K562 (cell line): ENCODE results near the gene IBA57. TPM values are rescaled to one million over a fixed set of nuclear protein-coding genes. Genes with fewer than 3 reads are reported as not detected.

Source experiments
- EGR1 ChIP-seq: fragments of 450-650 bp; conservative IDR thresholded peaks from 2 replicates; pipeline ENCODE4 v1.6.1; 2017; ENCODE audit warnings: mild to moderate bottlenecking
- HDGF ChIP-seq: fragments of 450-650 bp; IDR thresholded peaks from 2 replicates; pipeline ENCODE4 v1.6.1; 2016
- HNRNPH1 ChIP-seq: fragments of 200-400 bp; formaldehyde crosslinking; optimal IDR thresholded peaks from 2 replicates; pipeline ENCODE3; 2017; ENCODE audit warnings: low read depth, mild to moderate bottlenecking, low read length, moderate library complexity
- IRF2 ChIP-seq: sonication (generic); formaldehyde crosslinking; IDR thresholded peaks from 2 replicates; pipeline ENCODE4 v1.8.1; 2022; ENCODE audit warnings: mild to moderate bottlenecking, missing genetic modification reagents
- MTA3 ChIP-seq: fragments of 450-650 bp; formaldehyde crosslinking; IDR thresholded peaks from 2 replicates; pipeline ENCODE4 v1.6.1; 2017; ENCODE audit warnings: mild to moderate bottlenecking, borderline replicate concordance
- PHB2 ChIP-seq: fragments of 450-650 bp; IDR thresholded peaks from 2 replicates; pipeline ENCODE4 v1.6.1; 2017; ENCODE audit warnings: low read depth
- SMC3 ChIP-seq: conservative IDR thresholded peaks from 2 replicates; pipeline ENCODE4 v1.6.1; 2011; ENCODE audit warnings: low read depth, low read length, improper control_type of control experiment; ENCODE audit not compliant: insufficient read depth
- SRSF9 ChIP-seq: fragments of 200-400 bp; formaldehyde crosslinking; IDR thresholded peaks from 2 replicates; pipeline ENCODE4 v1.6.1; 2017; ENCODE audit warnings: low read depth, low read length, borderline replicate concordance
- ZEB2 ChIP-seq: fragments of 450-650 bp; IDR thresholded peaks from 2 replicates; pipeline ENCODE4 v1.6.1; 2016
- ZNF12 ChIP-seq: sonication (generic); formaldehyde crosslinking; IDR thresholded peaks from 2 replicates; pipeline ENCODE4 v1.4.0; 2020; ENCODE audit warnings: mild to moderate bottlenecking, missing genetic modification reagents
- ZNF3 ChIP-seq: fragments of 250-450 bp; sonication (Bioruptor Pico); IDR thresholded peaks from 2 replicates; pipeline ENCODE4 v1.5.0; 2021; ENCODE audit warnings: mild to moderate bottlenecking, moderate library complexity
- ZNF354B ChIP-seq: fragments of 250-450 bp; sonication (Bioruptor Pico); IDR thresholded peaks from 2 replicates; pipeline ENCODE4 v1.4.0; 2020
- polyA plus RNA-seq, 8 experiments: library from polyadenylated mRNA; depleted of rRNA in 4 of 8; stranded (reverse) in 5 of 8; unstranded in 3 of 8; fragments of >200 nt; fragmentation: Nextera tagmentation in 2 of 8; fragmentation: Illumina TruSeq in 1 of 8; extraction: Ambion mirVana in 2 of 8; extraction: Trizol in 1 of 8; gene quantifications; 2 replicates each; pipeline versions ENCODE4 v1.2.1 to v1.2.3, GENCODE V29; 2011 to 2014; ENCODE audit warnings: inconsistent platforms in 1 of 8, missing spikeins in 1 of 8
- total RNA-seq, 7 experiments: library from RNA; depleted of rRNA in 6 of 7; stranded (reverse); fragments of >200 nt in 6 of 7; fragmentation: Illumina TruSeq in 2 of 7; extraction: Trizol in 2 of 7; gene quantifications; 2 replicates each; pipeline versions ENCODE4 v1.2.1 to v1.2.3, GENCODE V29; 2011 to 2021; ENCODE audit warnings: low replicate concordance in 1 of 7
- TF ChIP-seq, protein P1 (sequence below): sonication (generic); formaldehyde crosslinking; IDR thresholded peaks from 2 replicates; pipeline ENCODE4 v1.8.1; 2023; ENCODE audit warnings: mild to moderate bottlenecking, missing genetic modification reagents, moderate library complexity
- TF ChIP-seq, protein P2 (sequence below): fragments of 450-650 bp; formaldehyde crosslinking; IDR thresholded peaks from 2 replicates; pipeline ENCODE4 v1.4.0; 2020; ENCODE audit warnings: mild to moderate bottlenecking, moderate library complexity
- TF ChIP-seq, protein P3 (sequence below), 2 experiments: fragments of 450-650 bp; IDR thresholded peaks; 2 replicates each; pipeline ENCODE4 v1.6.1; 2016; ENCODE audit warnings: mild to moderate bottlenecking in 2 of 2, borderline replicate concordance in 1 of 2, low read depth in 1 of 2, moderate library complexity in 1 of 2
- TF ChIP-seq, protein P4 (sequence below): fragments of 250-450 bp; sonication (Bioruptor Pico); IDR thresholded peaks from 2 replicates; pipeline ENCODE4 v1.5.0; 2020; ENCODE audit warnings: mild to moderate bottlenecking

IBA57 gene
- total and polyA plus RNA-seq, 9 of the 15 experiments (the other 6 are each of a cell fraction or from before 2014, with no cell fraction given) = 0.77 to 15.5 (median 2.7) TPM

DNA sequence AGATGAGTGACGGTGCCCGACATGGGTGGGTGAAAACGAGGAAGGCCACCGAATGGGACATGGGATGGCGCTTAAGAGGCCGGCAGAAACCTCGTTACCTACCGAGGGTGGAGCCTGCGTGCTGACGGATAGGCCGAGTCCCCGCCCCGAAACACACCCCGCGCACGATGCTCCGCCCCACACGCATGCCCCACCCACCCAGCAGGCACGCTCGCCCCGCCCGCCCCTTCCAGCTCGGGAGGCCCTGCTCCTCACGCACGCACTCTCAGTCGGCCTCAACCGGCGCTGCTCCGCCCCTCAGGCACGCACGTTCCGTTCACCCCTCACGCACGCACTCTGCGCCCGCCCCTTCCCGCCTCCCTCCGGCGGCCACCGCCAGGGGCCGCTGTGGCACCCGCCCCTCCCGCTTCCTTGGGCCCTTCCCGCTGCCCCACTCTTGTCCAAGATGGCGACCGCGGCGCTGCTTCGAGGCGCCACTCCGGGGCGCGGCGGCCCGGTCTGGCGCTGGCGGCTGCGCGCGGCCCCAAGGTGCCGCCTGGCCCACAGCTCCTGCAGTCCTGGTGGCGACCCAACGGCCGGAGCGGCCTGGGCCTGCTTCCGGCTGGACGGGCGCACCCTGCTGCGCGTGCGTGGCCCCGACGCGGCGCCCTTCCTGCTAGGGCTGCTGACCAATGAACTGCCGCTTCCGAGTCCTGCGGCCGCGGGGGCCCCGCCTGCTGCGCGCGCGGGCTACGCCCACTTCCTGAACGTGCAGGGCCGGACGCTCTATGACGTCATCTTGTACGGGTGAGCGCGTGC is at the start of gene IBA57 (continued):
- TF ChIP-seq HNRNPH1 = no peak
- 0 out of 2 replicates have a peak, but pooled peaks have one; percentile 60 for TF ChIP-seq HDGF
- TF ChIP-seq MTA3 = peak; percentile 94
- TF ChIP-seq, protein P1, sequence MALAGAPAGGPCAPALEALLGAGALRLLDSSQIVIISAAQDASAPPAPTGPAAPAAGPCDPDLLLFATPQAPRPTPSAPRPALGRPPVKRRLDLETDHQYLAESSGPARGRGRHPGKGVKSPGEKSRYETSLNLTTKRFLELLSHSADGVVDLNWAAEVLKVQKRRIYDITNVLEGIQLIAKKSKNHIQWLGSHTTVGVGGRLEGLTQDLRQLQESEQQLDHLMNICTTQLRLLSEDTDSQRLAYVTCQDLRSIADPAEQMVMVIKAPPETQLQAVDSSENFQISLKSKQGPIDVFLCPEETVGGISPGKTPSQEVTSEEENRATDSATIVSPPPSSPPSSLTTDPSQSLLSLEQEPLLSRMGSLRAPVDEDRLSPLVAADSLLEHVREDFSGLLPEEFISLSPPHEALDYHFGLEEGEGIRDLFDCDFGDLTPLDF (CRISPR knock-in tag) = peak; percentile 93
- peak; percentile 49; the same call in 1 of the 2 replicates for TF ChIP-seq ZNF12 (CRISPR knock-in tag)
- no peak for TF ChIP-seq SRSF9
- no peak for TF ChIP-seq ZNF354B
- TF ChIP-seq SMC3 = no peak
- no peak for TF ChIP-seq ZEB2
- TF ChIP-seq, protein P2, sequence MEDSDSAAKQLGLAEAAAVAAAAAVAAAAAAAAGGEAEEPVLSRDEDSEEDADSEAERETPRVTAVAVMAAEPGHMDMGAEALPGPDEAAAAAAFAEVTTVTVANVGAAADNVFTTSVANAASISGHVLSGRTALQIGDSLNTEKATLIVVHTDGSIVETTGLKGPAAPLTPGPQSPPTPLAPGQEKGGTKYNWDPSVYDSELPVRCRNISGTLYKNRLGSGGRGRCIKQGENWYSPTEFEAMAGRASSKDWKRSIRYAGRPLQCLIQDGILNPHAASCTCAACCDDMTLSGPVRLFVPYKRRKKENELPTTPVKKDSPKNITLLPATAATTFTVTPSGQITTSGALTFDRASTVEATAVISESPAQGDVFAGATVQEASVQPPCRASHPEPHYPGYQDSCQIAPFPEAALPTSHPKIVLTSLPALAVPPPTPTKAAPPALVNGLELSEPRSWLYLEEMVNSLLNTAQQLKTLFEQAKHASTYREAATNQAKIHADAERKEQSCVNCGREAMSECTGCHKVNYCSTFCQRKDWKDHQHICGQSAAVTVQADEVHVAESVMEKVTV (CRISPR knock-in tag) = no peak
- no peak for TF ChIP-seq ZNF3 (CRISPR knock-in tag)
- TF ChIP-seq, protein P3, sequence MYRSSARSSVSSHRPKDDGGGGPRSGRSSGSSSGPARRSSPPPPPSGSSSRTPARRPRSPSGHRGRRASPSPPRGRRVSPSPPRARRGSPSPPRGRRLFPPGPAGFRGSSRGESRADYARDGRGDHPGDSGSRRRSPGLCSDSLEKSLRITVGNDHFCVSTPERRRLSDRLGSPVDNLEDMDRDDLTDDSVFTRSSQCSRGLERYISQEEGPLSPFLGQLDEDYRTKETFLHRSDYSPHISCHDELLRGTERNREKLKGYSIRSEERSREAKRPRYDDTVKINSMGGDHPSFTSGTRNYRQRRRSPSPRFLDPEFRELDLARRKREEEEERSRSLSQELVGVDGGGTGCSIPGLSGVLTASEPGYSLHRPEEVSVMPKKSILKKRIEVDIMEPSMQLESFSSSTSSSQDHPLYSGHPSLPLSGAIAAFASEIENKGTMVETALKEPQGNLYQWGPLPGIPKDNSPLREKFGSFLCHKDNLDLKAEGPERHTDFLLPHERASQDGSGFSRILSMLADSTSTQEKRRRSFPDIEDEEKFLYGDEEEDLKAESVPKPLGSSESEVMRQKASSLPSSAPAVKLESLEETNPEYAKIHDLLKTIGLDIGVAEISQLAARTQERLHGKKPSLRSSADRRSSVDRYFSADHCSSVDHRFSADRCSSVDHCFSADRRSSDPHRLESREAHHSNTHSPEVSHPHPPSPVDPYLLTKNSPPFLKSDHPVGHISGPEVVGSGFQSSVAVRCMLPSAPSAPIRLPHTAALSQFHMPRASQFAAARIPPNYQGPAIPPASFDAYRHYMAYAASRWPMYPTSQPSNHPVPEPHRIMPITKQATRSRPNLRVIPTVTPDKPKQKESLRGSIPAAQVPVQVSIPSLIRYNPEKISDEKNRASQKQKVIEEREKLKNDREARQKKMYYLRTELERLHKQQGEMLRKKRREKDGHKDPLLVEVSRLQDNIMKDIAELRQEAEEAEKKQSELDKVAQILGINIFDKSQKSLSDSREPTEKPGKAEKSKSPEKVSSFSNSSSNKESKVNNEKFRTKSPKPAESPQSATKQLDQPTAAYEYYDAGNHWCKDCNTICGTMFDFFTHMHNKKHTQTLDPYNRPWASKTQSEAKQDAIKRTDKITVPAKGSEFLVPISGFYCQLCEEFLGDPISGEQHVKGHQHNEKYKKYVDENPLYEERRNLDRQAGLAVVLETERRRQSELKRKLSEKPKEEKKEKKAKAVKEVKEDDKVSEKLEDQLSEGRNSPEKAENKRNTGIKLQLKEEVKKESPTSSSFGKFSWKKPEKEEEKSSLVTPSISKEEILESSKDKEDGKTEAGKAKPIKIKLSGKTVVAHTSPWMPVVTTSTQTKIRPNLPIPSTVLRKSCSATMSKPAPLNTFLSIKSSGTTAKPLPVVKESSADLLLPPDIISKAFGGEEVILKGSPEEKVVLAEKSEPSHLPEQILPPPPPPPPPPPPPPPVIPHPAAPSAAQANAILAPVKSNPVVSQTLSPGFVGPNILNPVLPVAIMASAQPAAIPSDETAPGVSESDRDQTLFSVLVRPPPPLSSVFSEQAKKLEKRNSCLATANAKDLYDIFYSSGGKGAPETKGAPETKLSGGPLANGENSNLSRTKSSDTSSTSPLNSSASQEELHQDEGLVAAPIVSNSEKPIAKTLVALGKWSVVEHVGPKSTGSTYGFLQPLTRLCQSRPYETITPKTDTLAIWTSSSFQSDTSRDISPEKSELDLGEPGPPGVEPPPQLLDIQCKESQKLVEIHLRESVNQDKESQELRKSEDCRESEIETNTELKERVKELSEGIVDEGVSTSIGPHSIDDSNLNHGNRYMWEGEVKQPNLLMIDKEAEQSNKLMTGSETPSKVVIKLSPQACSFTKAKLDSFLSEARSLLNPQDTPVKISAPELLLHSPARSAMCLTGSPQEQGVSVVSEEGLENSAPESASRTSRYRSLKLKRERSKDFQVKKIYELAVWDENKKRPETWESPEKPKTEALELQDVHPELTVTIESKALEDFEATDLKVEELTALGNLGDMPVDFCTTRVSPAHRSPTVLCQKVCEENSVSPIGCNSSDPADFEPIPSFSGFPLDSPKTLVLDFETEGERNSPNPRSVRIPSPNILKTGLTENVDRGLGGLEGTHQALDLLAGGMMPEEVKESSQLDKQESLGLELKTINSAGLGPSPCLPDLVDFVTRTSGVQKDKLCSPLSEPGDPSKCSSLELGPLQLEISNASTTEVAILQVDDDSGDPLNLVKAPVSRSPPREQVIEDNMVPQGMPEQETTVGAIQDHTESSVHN (IDR thresholded peaks at IDR 0.05; ENCODE audit: borderline replicate concordance in 1 of 2, low read depth in 1 of 2) = no peak
- TF ChIP-seq, protein P4, sequence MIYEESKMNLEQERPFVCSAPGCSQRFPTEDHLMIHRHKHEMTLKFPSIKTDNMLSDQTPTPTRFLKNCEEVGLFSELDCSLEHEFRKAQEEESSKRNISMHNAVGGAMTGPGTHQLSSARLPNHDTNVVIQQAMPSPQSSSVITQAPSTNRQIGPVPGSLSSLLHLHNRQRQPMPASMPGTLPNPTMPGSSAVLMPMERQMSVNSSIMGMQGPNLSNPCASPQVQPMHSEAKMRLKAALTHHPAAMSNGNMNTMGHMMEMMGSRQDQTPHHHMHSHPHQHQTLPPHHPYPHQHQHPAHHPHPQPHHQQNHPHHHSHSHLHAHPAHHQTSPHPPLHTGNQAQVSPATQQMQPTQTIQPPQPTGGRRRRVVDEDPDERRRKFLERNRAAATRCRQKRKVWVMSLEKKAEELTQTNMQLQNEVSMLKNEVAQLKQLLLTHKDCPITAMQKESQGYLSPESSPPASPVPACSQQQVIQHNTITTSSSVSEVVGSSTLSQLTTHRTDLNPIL (CRISPR knock-in tag) = peak; percentile 89; the same call in 1 of the 2 replicates
- TF ChIP-seq EGR1 = peak; percentile 88
- TF ChIP-seq PHB2 = no peak
- TF ChIP-seq IRF2 (CRISPR knock-in tag) = no peak
